OCI-LY1 (cell line): ENCODE results near the gene TMIGD1.

Experiments
- EZH2 ChIP-seq: fragments of 200-600 bp; sonication (generic), shearing (Covaris generic); IDR thresholded peaks from 2 replicates; pipeline ENCODE4 v1.8.0; 2017; ENCODE audit warnings: borderline replicate concordance, mixed run types, mild to moderate bottlenecking, antibody characterized with exemption, low read length, moderate library complexity, mixed read lengths
- TF ChIP-seq, protein P1 (sequence below): fragments of 200-600 bp; sonication (generic), shearing (Covaris generic); IDR thresholded peaks from 2 replicates; pipeline ENCODE4 v1.5.1; 2017; ENCODE audit warnings: mild to moderate bottlenecking, antibody characterized with exemption, low read length, moderate library complexity, mixed read lengths

GRCh38 chr17:30310562-30310961, 23.3 kb downstream of the TMIGD1 start:
- TF ChIP-seq, protein P1, sequence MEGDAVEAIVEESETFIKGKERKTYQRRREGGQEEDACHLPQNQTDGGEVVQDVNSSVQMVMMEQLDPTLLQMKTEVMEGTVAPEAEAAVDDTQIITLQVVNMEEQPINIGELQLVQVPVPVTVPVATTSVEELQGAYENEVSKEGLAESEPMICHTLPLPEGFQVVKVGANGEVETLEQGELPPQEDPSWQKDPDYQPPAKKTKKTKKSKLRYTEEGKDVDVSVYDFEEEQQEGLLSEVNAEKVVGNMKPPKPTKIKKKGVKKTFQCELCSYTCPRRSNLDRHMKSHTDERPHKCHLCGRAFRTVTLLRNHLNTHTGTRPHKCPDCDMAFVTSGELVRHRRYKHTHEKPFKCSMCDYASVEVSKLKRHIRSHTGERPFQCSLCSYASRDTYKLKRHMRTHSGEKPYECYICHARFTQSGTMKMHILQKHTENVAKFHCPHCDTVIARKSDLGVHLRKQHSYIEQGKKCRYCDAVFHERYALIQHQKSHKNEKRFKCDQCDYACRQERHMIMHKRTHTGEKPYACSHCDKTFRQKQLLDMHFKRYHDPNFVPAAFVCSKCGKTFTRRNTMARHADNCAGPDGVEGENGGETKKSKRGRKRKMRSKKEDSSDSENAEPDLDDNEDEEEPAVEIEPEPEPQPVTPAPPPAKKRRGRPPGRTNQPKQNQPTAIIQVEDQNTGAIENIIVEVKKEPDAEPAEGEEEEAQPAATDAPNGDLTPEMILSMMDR: no peak
- no peak for TF ChIP-seq EZH2
